ENCODE results near the gene MPG. TPM values are rescaled to one million over a fixed set of nuclear protein-coding genes. Genes with fewer than 3 reads are reported as not detected.
"Not testable (repeated sequence)": the region's sequence is repeated elsewhere in the genome, so short reads cannot be mapped to it uniquely, and the experiment has no call there.

Gene MPG
- total RNA-seq, 1 experiment from 2014 or later = 258 TPM

- DNase-seq = peak; percentile 46
- no peak overlapping the region for H3K4me3 ChIP-seq
- no peaks in the 10 kb centered on the region for H3K27me3 ChIP-seq
- peaks cover 48% of the 10 kb centered on the region for H3K36me3 ChIP-seq
- no peaks in the 10 kb centered on the region for H3K9me3 ChIP-seq
These were observed 39.6 kb downstream of the MPG start for GRCh38 chr16:117379-118365.

GRCh38 chr16:118857-119256, 40.8 kb downstream of the MPG start:
- H3K36me3 ChIP-seq = peaks cover 46% of the 10 kb centered on the region
- H3K4me3 ChIP-seq = no peak overlapping the region
- DNase-seq = no peak
- no peaks in the 10 kb centered on the region for H3K27me3 ChIP-seq
- H3K9me3 ChIP-seq = no peaks in the 10 kb centered on the region

DNA sequence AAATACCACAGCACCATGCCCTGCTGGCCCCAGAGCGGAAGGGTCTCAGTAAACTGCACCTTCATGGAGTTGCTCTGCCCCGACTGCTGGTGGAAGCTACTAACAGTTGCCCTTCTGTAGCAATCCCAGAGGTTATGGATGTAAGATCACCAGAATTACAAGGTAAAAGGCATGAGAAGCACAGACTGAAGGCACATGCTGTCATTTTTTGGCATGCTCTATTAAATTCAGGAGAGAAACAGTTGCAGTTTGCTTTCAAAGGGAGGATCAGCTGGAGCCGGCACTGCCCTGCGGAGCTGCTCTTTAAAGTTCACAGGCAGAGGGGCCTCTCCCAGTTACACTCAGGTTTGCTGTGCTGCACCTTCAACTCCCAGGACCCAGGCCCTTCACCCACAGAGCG, 41.3 kb downstream of the MPG start:
- DNase-seq = no peak
- no peak overlapping the region for H3K4me3 ChIP-seq
- no peaks in the 10 kb centered on the region for H3K27me3 ChIP-seq
- H3K36me3 ChIP-seq = peaks cover 46% of the 10 kb centered on the region
- H3K9me3 ChIP-seq = no peaks in the 10 kb centered on the region

DNA sequence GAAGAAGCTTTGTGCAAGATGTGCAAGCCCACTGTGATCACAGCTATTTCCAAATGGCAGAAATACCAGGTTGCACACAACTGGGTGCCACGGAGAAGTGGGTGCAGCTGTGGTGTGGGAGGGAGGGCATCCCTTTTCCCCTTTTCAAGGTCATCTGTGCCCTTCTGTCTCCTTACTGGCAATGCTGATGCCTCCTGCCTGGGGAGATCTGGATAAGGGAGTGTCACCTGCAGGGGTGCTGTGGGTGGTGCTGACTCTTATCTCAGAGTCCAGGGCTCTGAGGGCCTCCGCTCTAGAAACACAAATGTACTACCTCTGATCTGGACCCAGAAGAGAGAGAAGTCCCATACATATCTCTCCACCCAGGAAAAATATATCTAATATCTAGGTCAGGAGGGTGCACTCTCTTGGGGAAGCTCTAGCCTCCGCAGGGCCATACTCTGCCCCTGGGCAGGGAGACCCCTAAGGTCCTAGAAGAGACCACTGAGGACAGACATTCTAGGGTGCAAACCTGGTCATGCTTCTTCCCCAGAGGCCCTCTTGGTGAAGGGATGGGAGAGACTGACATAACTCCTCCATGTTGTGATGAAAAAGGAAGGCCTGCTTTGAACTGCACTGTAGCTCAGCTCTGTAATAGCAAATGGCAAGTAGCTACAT, 41.9 kb downstream of the MPG start:
- peaks cover 47% of the 10 kb centered on the region for H3K36me3 ChIP-seq
- H3K9me3 ChIP-seq = no peaks in the 10 kb centered on the region
- no peak for DNase-seq
- H3K27me3 ChIP-seq = no peaks in the 10 kb centered on the region
- no peak overlapping the region for H3K4me3 ChIP-seq

- H3K27me3 ChIP-seq = no peaks in the 10 kb centered on the region
- H3K36me3 ChIP-seq = peaks cover 47% of the 10 kb centered on the region
- no peaks in the 10 kb centered on the region for H3K9me3 ChIP-seq
- H3K4me3 ChIP-seq = no peak overlapping the region
- no peak for DNase-seq
These were observed 42.7 kb downstream of the MPG start for GRCh38 chr16:120756-121155.

DNA sequence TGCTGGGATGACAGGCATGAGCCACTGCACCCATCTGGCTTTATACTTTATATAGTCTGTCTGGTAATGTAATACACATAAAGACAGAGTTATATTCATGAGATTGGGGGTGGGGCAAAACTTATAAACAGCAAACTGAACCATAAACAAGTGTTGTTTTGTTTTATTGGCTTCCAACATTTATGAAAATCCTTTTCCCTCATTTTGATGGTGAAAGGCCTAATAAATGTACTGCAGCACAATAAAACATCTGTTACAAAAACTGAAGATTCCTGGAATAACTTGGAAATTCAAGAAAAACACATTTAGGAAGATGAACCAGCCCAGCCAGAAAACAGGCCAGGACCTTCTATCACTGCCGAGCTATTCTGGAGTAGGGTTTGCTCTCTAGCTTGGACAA, 44.3 kb downstream of the MPG start:
- no peak overlapping the region for H3K4me3 ChIP-seq
- peaks cover 32% of the 10 kb centered on the region for H3K36me3 ChIP-seq
- H3K27me3 ChIP-seq = no peaks in the 10 kb centered on the region
- H3K9me3 ChIP-seq = no peaks in the 10 kb centered on the region
- DNase-seq = no peak

DNA sequence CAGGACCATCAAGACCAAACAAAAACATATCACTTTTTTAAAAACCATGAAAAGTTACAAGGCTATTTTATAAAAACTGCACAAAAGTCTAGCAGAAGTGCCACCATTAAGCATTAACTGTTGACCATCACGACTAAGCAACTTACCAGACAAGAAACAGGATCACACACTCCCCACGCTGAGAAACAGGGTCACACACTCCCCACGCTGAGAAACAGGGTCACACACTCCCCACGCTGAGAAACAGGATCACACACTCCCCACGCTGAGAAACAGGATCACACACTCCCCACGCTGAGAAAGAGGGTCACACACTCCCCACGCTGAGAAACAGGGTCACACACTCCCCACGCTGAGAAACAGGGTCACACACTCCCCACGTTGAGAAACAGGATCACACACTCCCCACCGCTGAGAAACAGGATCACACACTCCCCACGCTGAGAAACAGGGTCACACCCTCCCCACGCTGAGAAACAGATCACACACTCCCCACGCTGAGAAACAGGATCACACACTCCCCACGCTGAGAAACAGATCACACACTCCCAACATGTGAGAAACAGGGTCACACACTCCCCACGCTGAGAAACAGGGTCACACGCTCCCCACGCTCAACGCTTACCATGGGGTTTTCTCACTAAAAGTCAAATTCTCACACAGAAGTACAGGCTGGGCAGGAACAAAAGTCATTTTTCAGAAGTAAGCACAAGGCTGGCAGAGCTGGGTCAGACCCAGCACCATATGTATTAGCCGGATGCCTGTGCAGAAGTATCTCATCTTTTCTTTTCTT, 45.7 kb downstream of the MPG start:
- not testable (repeated sequence) for DNase-seq, H3K4me3 ChIP-seq, H3K9me3 ChIP-seq, H3K27me3 ChIP-seq
- peaks cover 25% of the 10 kb centered on the region for H3K36me3 ChIP-seq

DNA sequence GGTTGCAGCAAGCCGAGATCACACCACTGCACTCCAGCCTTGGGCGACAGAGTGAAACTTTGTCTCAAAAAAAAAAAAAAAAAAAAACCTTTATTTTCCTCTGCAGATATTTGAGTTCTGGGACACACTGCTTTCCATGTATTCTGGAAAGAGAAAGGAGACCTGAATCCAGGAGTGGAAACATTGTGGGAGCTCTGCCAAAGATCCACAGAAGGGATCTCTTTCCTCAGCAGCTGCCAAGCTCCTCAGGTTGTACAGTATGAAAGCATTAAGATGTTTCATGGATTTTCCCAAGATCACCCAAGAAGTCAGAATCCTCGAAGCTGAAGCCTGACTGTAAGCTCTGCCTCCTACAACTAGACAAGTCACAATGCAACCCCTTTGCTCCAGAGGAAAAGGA, 47.0 kb downstream of the MPG start:
- H3K4me3 ChIP-seq = no peak overlapping the region
- no peaks in the 10 kb centered on the region for H3K27me3 ChIP-seq
- H3K9me3 ChIP-seq = no peaks in the 10 kb centered on the region
- no peak for DNase-seq
- H3K36me3 ChIP-seq = peaks cover 35% of the 10 kb centered on the region

DNA sequence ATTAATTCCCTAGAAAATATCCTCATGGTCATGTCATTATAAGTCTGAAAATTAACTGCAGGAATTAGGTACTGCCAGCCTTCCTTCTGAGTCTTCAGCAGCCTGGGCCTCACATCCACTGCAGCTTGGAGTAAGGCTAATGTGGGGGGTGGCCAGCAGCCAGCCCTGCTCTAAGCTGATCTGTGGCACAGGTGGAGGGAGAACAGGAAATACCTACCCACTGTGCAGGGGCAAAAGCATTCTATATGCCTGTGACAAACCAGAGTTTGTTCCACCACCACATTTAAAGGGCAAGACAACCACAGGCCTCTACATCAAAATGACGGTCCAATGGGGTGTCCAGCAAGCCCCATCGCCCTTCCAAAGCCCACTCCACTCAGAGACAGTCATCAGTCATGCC, 51.0 kb downstream of the MPG start:
- Histone ChIP-seq H3K4me3 (no peak overlapping the region), H3K27me3 (no peaks in the 10 kb centered on the region), H3K9me3 (no peaks in the 10 kb centered on the region), H3K36me3 (peaks cover 37% of the 10 kb centered on the region)
- DNase-seq = no peak

- H3K36me3 ChIP-seq = peaks cover 38% of the 10 kb centered on the region
- no peak overlapping the region for H3K4me3 ChIP-seq
- no peaks in the 10 kb centered on the region for H3K9me3 ChIP-seq
- no peaks in the 10 kb centered on the region for H3K27me3 ChIP-seq
- no peak for DNase-seq
These were observed 52.6 kb downstream of the MPG start for GRCh38 chr16:130533-131173.

GRCh38 chr16:132120-132519, 54.1 kb downstream of the MPG start:
- H3K4me3 ChIP-seq = no peak overlapping the region
- no peaks in the 10 kb centered on the region for H3K27me3 ChIP-seq
- no peaks in the 10 kb centered on the region for H3K9me3 ChIP-seq
- peaks cover 44% of the 10 kb centered on the region for H3K36me3 ChIP-seq
- DNase-seq = no peak

GRCh38 chr16:133716-134115, 55.7 kb downstream of the MPG start:
- H3K9me3 ChIP-seq = no peaks in the 10 kb centered on the region
- peaks cover 43% of the 10 kb centered on the region for H3K36me3 ChIP-seq
- no peak overlapping the region for H3K4me3 ChIP-seq
- no peak for DNase-seq
- H3K27me3 ChIP-seq = no peaks in the 10 kb centered on the region

Other genes with a start within 250 kb of the MPG start
- gene POLR3K, start 24.6 kb upstream of the MPG start, total RNA-seq (2014; rRNA removed; shearing (Covaris generic); ENCODE audit: low replicate concordance) = 16.4 and 25.5 TPM in 2 replicates
- 33.1 and 87.8 TPM in 2 replicates for gene SNRNP25, start 24.4 kb upstream of the MPG start, total RNA-seq (2014; rRNA removed; shearing (Covaris generic); ENCODE audit: low replicate concordance)
- gene RHBDF1, start 5.6 kb upstream of the MPG start, total RNA-seq (2014; rRNA removed; shearing (Covaris generic); ENCODE audit: low replicate concordance) = 4.2 and 12.0 TPM in 2 replicates
- gene NPRL3, start 60.4 kb downstream of the MPG start, total RNA-seq (2014; rRNA removed; shearing (Covaris generic); ENCODE audit: low replicate concordance) = 9.6 and 18.2 TPM in 2 replicates
- gene HBZ, start 74.4 kb downstream of the MPG start, total RNA-seq (2014; rRNA removed; shearing (Covaris generic); ENCODE audit: low replicate concordance) = not detected in 2 replicates
- gene HBM, start 87.8 kb downstream of the MPG start, total RNA-seq (2014; rRNA removed; shearing (Covaris generic); ENCODE audit: low replicate concordance) = not detected in 2 replicates
- not detected in 2 replicates for gene HBA2, start 94.7 kb downstream of the MPG start, total RNA-seq (2014; rRNA removed; shearing (Covaris generic); ENCODE audit: low replicate concordance)
- gene HBA1, start 98.5 kb downstream of the MPG start, total RNA-seq (2014; rRNA removed; shearing (Covaris generic); ENCODE audit: low replicate concordance) = not detected in 2 replicates
- gene HBQ1, start 102.2 kb downstream of the MPG start, total RNA-seq (2014; rRNA removed; shearing (Covaris generic); ENCODE audit: low replicate concordance) = not detected in 2 replicates
- 45.1 and 58.4 TPM in 2 replicates for gene LUC7L, start 151.2 kb downstream of the MPG start, total RNA-seq (2014; rRNA removed; shearing (Covaris generic); ENCODE audit: low replicate concordance)
- 65.6 and 106 TPM in 2 replicates for gene FAM234A, start 156.6 kb downstream of the MPG start, total RNA-seq (2014; rRNA removed; shearing (Covaris generic); ENCODE audit: low replicate concordance)
- not detected in 2 replicates for gene RGS11, start 197.7 kb downstream of the MPG start, total RNA-seq (2014; rRNA removed; shearing (Covaris generic); ENCODE audit: low replicate concordance)
- gene ARHGDIG, start 202.4 kb downstream of the MPG start, total RNA-seq (2014; rRNA removed; shearing (Covaris generic); ENCODE audit: low replicate concordance) = 5.9 TPM in 1 of 2 replicates, not detected in the other
- 3.1 TPM in 1 of 2 replicates, not detected in the other for gene PDIA2, start 204.9 kb downstream of the MPG start, total RNA-seq (2014; rRNA removed; shearing (Covaris generic); ENCODE audit: low replicate concordance)

Measured in MG63 (cell line).